GM19395 (cell line): ENCODE measurements around the gene INSRR.

Experiments
- ATAC-seq: cut with Tn5 transposase; IDR thresholded peaks from one replicate; pipeline ENCODE4 v1.9.1; 2021; ENCODE audit warnings: mild to moderate bottlenecking, moderate library complexity; ENCODE audit not compliant: unreplicated experiment

The INSRR gene

DNA sequence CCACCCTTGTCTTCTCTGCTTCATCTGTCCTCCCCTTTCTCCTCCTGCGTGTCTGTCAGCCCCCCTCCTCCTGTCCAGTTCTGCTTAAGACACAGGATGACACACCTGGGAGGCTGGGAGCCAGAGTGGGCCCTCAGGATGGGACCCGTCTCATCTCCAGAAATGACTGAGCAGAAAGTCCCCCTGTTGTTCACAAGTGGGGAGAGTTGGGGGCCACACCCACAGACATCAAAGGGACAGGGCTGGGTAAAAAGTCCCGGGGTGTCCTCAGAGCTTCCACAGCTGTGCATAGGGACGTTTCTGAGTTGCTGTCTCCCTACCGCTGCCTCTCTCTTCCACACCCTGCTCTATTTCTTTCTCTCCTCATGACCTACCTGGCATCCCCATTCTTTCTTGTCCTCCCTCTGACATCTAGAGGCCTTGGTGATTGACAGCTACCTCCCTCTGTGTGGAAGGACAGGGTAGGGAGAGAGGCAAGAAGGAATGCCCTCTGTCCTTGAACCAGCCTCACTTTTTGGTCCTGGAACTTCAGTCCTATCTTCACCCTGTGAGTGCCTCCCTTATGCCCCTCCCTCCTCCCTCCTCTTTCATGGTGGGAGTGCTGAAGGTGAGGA is 22.8 kb downstream of the INSRR start:
- no peak for ATAC-seq

DNA sequence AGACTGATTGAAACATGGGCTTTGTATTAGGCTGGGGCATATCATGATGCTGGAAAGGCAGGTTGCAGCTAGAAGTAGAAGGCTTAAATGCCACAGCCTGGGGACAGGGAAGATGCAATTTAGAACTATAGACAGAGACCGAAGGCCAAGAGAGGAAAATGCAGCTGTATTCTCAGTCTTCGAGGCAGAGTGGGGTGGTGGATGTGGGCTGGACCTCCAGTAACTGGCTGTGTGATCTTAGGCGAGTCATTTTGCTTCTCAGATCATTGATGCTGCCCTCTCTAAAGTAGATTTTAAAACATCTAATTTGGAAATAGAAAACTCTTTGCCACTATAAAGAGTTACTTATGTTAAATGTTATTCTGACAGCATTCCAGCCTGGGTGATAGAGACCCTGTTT is 24.6 kb downstream of the INSRR start:
- no peak for ATAC-seq

DNA sequence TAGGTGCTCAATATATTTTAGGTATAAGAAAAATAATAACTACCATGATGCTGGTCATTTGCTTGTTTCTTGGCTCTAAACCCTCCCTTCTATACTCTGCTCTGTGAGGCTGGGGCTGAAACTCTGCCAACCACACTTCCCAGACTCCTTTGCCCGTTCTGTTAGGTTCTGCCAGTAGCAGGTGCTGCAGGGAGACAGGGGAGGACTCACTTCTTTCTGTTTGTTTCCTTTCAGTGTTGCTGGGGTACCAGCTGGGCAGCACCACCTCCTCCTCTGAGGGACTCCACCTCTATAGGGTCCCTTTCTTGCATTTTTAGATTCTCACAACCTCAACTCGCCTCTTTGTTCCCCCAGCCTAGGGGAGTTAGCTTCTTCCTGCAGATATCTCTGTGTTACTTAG is 25.3 kb downstream of the INSRR start:
- no peak for ATAC-seq

DNA sequence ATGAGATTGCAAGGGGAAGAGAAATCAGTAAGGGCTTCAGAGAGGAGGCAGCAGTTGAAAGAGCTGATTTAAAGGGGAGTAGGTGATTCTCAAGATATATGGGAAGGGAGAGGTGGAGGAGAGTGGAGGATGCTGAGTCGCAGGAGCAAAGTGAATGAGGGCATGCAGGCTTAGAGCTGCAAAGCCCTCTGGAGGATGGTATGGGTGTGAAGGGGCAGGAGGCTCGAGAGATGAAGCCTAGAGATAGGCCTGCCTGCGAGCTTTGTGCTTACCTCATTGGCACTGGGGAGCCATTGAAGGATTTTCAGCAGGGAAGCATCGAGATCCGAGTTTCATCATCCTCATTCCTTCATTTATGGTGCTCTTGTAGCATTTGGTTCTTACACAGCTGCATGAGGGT is 26.5 kb downstream of the INSRR start:
- ATAC-seq, result no peak

DNA sequence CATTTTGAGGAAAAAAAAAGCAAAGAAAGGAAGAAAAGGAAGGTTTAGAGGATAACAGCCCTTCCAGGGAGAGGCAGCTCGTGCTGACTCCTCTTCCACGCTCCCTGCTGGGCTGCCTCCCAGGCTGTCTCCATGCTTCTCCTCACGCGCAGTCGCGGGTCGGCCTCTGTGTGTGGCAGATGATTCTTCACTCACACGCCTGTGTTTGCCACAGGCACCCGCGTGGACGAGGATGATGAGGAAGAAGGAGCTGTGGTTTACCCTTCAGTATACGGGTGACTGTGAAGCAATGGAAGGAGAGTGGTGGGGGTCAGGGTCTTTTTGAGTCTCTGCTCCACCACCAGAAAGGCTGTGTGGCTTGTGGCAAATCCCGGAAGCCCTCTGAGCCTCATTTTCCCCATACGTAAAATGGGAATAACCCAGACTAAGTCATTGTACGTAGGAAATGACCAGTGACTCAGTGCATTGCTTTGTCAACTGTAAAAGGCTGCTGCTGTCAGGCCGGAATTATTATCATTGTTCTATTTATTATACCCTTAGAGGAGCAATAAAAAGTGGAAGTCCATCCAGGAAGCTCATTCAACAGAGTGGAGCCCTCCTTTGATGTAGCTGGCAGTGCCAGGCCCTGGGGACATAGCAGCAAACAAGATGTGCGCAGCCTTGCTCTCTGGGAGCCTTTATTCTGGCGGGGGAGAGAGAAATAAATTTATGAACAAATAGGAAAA is 30.4 kb downstream of the INSRR start:
- no peak for ATAC-seq

DNA sequence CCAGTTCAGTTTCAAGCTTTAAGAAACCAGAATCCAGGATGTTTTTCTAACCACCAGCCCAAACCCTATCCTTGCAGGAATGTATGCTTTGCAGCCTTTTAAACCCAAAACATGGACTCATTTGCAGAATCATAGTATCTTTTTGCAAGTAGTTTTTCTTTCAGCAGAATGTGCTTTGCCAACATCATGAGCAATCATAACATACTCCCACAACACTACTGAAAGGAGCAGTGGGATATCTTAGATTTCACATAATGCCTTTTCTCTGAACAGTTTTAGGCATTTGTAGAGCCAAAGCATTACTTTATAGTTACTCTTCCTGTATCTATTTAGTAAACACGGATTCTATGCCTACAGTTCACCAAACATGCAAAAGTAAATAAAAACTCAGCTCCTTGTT is 32.3 kb downstream of the INSRR start:
- no peak for ATAC-seq

DNA sequence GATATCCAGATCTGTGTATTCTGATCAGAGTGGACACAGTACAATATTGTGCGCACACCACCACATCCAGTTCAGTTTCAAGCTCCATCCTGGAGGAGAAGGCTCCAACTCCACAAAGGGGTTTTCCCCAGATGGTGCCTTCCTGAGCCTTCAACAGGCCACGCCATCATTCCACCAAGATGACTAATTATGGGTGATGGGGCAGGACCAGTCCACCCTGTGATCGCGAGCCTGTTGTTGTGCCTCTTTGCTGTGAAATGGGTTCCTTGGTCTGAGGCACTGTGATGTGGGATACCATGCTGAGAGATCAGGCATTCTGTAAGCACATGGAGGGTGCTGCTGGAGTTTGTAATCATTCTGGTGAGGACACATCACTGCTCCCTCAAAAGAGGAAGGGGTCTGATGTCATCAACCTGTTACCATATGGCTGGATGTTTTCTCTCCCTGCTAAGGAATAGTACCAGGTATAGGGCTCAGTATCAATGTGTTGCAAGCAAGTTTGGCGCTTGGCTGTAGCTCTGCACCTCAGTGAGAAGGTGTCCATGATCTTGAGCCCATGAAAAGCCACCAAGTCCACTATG is 35.6 kb downstream of the INSRR start:
- ATAC-seq, result no peak

DNA sequence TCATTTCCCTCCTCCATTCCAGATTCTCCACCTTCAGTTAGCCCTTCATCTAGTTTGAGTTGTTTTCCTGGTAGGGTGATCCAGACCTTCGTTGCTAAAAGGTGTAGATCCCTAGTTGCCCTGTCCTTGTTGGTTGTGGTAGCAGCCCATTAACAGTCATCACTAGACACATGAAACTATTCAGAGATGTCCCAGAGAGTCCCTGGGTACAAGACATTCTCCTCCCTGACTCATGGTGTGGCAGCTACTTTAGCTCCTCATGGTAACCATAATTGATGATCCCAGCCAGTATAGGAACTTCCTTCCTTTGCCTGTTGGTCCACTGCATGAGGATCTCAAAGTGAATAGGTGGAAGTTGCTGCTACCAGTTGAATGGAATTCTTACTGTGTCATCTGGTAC is 36.2 kb downstream of the INSRR start:
- ATAC-seq, result no peak

DNA sequence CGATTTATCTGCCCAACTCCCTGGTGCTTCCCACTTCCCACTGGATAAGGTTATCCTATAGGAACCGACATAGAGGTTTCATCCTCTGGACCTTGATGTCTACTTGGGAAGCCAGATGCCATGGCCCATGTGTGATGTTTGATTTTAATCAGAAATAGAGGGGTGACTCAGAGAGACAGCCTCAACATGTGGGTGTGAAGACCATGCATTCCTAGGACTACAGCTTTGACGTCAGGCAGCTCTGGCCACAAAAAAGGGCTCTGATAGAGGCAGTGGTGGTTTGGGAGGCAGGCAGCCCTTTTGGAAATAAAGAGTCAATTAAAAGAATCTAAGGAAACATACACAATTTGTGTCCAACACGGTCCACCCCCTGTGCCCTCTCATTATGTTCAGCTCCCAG is 37.1 kb downstream of the INSRR start:
- ATAC-seq, result no peak

DNA sequence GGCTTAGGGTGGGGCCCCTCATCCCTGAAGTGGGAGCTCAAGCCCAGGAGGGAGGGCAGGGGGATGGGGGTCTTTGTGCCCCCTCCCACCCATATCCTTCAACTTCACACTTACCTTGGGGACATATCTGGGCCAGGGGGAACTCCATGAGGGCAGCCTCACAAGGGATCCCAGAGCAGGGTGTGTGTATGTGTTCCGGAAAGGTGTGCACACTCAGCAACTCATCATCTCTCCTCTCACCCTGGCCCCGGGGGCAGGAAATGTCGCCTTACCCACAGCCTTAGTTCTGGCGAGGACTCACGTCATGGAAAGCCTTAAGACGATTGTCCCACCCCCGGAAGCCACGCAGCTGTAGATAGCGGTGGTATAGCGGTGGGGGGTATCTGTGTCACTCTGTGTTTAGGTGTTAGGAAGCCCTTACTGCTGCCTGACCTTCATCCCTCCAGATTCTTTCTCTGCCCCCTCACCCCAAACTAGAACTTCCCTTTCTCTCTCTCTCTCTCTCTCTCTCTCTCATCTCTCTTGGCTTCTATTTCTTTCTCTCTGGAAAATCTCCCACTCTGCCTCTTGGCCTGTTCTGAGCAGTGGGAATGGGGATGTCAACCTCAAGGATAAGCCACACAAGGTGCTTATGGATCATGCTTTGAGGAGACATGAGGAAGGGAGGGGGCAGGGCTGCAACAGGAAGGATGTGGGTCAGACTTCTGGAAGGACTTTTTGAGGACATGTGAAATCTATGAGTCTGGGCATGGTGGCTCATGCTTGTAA is 42.2 kb downstream of the INSRR start, which contains the start of gene SH2D2A:
Gene SH2D2A (minus strand): TSS at position 288 of the 768 bp plus-strand sequence. CDS start 140 bp downstream, at position 148.
- peak; percentile 76 for ATAC-seq

DNA sequence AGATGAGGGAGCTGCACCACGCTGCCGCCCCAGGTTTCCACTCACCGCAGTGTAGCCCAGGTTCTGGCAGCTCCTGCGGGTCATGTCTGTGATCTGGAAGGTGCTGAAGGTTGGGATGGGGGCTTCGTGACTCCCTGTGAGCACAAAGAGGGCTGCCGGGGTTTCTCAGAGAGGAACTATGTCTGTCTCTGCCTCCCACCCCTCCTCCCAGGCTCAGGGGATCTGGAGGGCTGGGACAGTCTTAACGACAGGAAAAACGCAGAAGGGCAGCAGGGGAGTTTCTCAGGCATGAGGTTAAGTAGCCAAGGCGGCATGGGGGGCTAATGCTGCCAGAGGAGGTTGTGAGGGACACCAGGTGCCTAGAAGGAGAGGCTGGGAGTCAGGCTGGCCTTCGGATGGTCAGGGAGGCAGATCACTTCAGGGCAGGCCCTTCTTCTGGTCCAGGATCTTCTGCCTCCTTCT is 42.9 kb downstream of the INSRR start:
- no peak for ATAC-seq

DNA sequence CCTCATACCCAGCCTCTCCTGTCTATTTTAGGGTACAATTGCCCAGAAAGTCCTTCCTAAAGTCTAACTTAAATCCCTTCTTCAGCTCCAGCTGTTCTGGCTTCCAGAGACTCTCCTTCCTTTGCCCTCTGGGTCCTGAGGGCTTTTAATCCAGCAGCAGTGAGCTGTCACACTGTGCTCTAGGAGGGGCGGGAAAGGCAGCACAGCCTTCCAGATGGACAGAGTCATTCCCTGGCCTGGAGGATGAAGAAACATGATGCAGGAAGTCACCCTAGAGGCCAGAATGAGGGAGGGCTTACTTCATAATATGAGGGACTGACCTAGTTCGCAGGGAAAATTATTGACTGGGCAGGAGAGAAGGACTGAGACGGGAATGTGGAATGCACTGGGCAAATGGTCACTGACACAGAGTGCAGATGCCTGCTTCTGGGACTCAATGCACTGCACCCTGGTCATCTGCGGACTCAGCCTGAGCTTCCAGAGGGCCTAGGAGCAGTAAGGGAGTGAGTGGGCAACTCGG is 43.5 kb downstream of the INSRR start:
- ATAC-seq, result no peak

DNA sequence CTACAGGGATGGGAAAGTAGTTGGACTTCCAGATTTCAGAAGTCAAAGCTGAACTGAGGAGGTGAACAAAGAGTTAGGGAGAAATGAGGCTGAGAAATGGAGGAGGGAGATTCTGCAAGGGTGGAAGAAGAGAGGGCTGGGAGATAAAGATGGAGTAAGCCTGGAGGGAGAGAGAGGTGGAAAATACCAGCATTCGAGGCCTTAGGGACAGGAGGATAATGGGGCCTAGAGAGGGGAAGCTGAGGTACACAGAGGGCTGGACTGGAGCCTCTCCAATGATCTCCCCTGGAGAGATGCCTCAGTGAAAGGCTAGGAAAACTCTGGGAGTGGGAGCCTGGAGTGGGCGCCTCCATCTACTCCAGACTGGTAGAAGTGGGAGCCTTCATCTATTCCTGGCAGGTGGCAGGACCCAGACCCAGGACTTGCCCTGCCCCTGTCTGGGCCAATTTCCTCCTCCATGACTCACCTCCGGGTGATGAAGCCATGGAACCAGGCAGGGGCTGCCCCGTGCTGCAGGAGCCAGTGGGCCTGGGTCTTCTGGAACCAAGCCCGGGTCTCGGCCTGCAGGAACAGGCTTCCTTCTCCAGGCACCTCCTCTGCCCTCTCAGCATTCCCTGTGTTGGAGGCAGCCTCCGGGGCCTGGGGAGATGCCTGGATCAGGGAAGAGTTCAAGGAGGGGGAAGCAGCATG is 44.2 kb downstream of the INSRR start:
- ATAC-seq, result no peak

DNA sequence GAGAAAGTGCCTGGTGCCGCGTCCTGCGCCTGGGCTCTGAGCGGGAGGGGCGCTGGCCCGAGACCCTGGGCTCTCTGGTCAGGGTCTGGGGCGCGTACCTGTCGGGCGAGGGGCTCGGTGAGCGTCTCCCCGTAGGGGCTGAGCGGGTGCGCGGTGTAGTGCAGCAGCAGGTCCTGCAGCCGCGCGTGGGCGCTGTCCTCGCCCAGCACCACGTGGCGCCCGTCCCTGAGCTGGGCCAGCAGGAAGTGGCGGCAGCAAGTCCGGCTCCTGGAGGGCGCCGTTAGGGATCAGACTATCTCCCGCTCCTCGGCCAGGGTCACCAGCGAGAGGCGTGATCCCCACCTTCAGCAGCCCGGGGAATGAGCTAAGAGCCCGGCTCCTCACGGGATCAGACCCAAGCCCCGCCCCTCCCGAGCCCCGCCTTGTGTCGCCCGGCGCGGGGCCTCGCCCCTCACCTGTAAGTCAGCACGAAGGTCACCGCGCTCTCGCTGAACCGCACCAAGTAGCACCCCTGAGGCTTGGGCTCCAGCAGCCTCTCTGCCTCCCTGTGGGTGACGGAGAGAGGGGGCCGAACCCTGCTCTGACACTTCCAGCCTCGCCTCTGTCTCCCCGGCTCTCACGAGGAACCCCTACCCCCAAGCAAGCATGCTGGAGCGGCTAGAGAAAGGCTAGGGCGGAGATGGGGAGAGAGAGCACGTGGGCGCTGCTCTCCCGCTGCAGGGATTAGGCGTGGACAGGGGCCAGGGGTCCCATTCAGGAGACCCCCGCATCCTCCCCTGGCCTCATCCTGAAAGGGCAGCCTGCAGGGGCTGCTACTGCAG is 45.0 kb downstream of the INSRR start:
- ATAC-seq, result no peak

DNA sequence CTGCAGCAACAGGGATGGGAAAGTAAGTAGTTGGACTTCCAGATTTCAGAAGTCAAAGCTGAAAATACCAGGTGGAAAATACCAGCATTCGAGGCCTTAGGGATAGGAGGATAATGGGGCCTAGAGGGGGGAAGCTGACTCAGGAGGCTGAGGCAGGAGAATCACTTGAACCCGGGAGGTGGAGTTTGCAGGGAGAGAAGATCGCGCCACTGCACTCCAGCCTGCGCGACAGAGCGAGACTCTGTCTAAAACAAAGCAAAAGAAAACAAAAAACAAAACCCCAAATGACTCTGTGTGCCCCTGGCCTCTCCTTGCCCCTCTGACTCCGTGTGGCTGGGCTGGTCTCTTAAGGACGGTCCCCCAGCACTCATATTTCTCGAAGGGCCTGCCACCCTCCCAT is 45.6 kb downstream of the INSRR start:
- no peak for ATAC-seq

DNA sequence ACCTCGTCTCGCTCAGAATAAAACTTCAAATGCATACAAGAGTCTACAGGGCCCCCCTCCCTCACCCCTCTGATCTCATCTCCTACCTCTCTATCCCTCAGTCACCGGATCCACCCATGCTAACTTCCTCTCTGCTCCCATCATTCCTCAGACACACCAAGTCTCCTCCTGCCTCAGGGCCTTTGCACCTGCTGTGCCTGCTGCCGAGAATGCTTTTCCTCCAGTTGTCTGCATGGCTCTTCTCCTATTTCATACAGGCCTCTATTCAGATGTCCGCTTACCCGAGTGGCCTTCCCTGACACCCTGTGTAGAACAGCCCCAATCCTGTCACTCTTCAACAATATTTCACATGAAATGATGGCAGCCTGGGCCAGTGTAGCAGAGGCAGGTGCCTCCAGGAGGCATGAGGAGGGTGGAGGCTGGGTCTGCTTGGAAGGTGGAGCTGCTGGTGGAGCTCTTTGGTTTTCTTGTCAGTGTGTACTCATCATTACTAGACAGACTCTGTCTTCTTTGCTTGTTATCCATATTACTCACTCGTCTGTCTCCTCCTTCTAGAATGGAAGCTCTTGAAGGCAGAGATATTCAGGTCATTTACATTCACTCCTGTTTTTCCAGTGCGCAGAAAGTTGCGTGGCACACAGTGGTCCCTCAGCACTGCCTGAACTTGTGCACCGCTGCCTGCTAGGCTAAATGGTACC is 46.5 kb downstream of the INSRR start:
- no peak for ATAC-seq

DNA sequence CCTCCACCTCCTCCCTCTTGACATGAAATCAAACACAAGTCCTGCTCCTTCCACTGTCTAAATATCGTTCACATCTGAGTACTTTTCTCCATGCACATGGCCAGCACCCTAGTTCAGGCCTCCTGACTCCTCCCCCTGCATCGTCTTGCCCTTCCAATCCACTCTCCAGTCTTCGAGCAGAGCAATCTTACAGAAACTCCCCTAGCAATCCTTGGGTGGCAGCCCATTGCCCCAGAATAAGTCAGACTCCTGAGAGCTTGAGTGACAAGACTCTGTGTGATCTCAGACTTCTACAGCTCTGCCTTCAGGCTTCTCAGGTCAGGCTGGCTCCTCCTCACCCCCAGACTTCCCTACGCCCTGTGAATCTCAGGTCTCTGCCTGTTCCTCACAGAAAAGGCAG is 47.7 kb downstream of the INSRR start:
- ATAC-seq, result no peak

DNA sequence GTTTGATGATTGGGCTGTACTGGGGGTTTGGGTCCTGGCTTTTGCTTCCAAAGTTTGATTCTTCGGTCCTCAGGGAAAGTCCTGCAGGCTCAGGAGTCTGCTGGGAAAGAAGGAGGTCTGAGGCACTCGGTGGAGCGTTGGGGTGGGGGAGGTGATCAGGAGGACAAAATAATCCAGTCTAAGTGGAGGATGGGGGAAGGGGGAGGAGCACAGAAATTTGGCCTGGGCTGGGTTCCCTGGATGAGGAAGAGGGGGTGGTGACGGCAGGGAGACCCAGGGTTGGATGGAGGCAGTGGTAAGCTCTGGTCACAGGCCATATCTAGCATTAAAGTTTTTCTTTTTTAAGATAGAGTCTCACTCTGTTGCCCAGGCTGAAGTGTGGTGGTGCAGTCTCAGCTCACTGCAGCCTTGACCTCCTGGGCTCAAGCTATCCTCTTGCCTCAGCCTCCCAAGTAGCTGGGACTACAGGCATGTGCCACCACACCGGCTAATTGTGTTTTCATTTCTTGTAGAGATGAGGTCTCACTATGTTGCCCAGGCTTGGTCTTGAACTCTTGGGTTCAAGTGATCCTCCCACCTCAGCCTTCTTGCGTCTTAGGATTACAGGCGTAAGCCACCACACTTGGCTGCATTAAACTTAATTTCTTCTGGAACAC is 49.1 kb downstream of the INSRR start:
- no peak for ATAC-seq

DNA sequence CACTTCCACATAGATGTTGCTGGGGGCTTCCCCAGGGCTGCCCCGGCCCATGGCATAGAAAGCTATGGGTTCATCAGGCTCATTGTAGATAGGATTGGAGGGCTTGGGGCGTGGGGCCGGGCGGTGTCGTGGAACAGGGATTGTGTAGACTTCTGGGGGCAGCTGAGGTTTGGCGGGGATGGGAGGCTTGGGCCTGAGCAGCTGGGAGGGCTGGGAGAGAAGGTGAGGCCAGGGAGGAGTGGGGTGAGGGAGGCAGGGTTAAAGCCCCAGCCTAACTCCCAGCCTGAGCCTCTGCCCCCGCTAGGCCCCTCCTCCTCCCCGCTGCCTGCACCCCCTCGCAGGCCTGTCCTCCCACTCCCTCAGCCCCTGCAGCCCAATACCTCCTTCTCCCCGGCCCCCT is 49.6 kb downstream of the INSRR start:
- no peak for ATAC-seq
